Nephron (organoid): ENCODE data around the gene ENTPD2.
"Not testable (repeated sequence)": the region's sequence is repeated elsewhere in the genome, so short reads cannot be mapped to it uniquely, and the experiment has no call there.

Experiments used
- H3K27ac Mint-ChIP-seq, 3 experiments: 2 replicates each; pipeline ENCODE4 v1.8.0; 2020; ENCODE audit warnings: mixed read lengths in 3 of 3, mild to moderate bottlenecking in 2 of 3, moderate library complexity in 1 of 3
- H3K27me3 Mint-ChIP-seq: 2 replicates; pipeline ENCODE4 v1.8.0; 2021; ENCODE audit warnings: low read depth, mild to moderate bottlenecking, moderate library complexity, mixed read lengths
- H3K36me3 Mint-ChIP-seq: 2 replicates; pipeline ENCODE4 v1.8.0; 2020; ENCODE audit warnings: low read depth, mixed read lengths
- H3K4me1 Mint-ChIP-seq: 2 replicates; pipeline ENCODE4 v1.8.0; 2020; ENCODE audit warnings: mixed read lengths
- H3K4me3 Mint-ChIP-seq, 3 experiments: 2 replicates each; pipeline ENCODE4 v1.8.0; 2020; ENCODE audit warnings: mild to moderate bottlenecking in 3 of 3, mixed read lengths in 3 of 3, moderate library complexity in 2 of 3
- H3K9me3 Mint-ChIP-seq: 2 replicates; pipeline ENCODE4 v1.8.0; 2020; ENCODE audit warnings: mixed read lengths
- CTCF ChIP-seq, 3 experiments: fragments of 200-600 bp; sonication (generic); IDR thresholded peaks; one replicate each; pipeline ENCODE4 v1.5.0; 2021; ENCODE audit warnings: antibody characterized with exemption in 3 of 3; ENCODE audit not compliant: unreplicated experiment in 3 of 3

ENTPD2 gene

DNA sequence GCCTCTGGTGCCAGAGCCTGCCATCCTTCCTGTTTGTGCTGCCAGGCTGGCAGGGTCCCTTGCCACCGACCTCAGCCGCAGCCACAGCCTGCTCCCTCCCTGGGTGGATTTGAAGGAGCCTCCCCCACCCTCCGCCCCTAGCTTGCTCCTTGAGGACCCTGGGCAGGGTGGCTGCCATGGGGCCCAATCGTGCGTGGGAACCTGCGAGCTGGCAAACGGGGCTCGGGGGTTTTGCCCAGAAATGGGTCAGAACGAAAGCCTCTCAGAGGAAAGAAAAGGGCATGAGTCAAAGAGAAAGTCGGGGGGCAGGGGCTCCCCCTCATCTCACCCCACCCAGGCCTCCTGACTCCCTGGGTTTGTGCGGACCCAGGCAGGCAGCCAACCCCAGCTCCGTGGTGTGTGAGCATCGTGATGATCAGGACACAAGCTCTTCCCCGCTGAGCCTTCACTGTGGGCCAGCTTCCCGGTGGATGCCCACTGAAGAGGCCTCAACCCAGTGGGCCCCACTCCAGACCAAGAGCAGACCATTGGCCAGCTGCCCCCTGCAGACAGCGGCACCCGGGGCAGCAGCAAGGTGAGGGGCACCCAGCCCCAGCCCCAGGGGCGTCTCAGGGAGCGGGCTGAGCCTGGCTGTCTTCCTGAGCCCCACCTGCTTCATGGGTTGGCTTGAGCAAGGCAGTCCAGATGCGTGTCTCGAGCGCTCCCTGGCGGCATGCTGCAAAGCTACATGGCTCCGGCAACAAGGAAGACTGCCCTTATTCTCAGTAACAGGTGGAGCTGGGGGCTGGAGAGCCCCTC is 19.0 kb downstream of the ENTPD2 start:
- H3K36me3 Mint-ChIP-seq = no peaks in the 10 kb centered on the region
- H3K4me1 Mint-ChIP-seq = no peaks in the 10 kb centered on the region
- no peak overlapping the region for H3K4me3 Mint-ChIP-seq
- H3K9me3 Mint-ChIP-seq = no peaks in the 10 kb centered on the region
- peak; percentile 79 to 86 (median 84) for TF ChIP-seq CTCF (IDR thresholded peaks at IDR 0.05; ENCODE audit: unreplicated experiment in 3 of 3)
- H3K27me3 Mint-ChIP-seq = peaks cover 3% of the 10 kb centered on the region
- H3K27ac Mint-ChIP-seq = no peak overlapping the region

GRCh38 chr9:137034039-137034708 is 19.7 kb downstream of the ENTPD2 start:
- Mint-ChIP-seq H3K4me3 (no peak overlapping the region), H3K27ac (no peak overlapping the region), H3K4me1 (no peaks in the 10 kb centered on the region), H3K27me3 (peaks cover 3% of the 10 kb centered on the region), H3K9me3 (no peaks in the 10 kb centered on the region), H3K36me3 (no peaks in the 10 kb centered on the region)
- TF ChIP-seq CTCF (IDR thresholded peaks at IDR 0.05; ENCODE audit: unreplicated experiment in 3 of 3) = no peak

- H3K36me3 Mint-ChIP-seq, H3K4me3 Mint-ChIP-seq, H3K27me3 Mint-ChIP-seq, H3K27ac Mint-ChIP-seq, H3K9me3 Mint-ChIP-seq, H3K4me1 Mint-ChIP-seq: not testable (repeated sequence)
These were observed 20.4 kb downstream of the ENTPD2 start for GRCh38 chr9:137033481-137033880.

GRCh38 chr9:137032858-137033257 is 21.0 kb downstream of the ENTPD2 start:
- H3K27ac Mint-ChIP-seq = no peak overlapping the region
- no peaks in the 10 kb centered on the region for H3K9me3 Mint-ChIP-seq
- no peak for TF ChIP-seq CTCF (IDR thresholded peaks at IDR 0.05; ENCODE audit: unreplicated experiment in 3 of 3)
- H3K4me3 Mint-ChIP-seq = no peak overlapping the region
- no peaks in the 10 kb centered on the region for H3K4me1 Mint-ChIP-seq
- H3K36me3 Mint-ChIP-seq = no peaks in the 10 kb centered on the region
- peaks cover 3% of the 10 kb centered on the region for H3K27me3 Mint-ChIP-seq

GRCh38 chr9:137031904-137032640 is 21.8 kb downstream of the ENTPD2 start, which contains the start of gene FUT7:
TSS of gene FUT7 (minus strand) at chr9:137032088. CDS start at chr9:137031991, 97 bp downstream.
- no peaks in the 10 kb centered on the region for H3K9me3 Mint-ChIP-seq
- H3K4me3 Mint-ChIP-seq = no peak within 1 kb of the TSS
- H3K36me3 Mint-ChIP-seq = no peaks in the 10 kb centered on the region

More at GRCh38 chr9:137031904-137032640, 21.8 kb downstream of the ENTPD2 start, which contains the start of gene FUT7:
- Mint-ChIP-seq H3K27me3 (peaks cover 3% of the 10 kb centered on the region), H3K4me1 (no peaks in the 10 kb centered on the region), H3K27ac (no peak within 1 kb of the TSS)
- no peak for TF ChIP-seq CTCF (IDR thresholded peaks at IDR 0.05; ENCODE audit: unreplicated experiment in 3 of 3)
